Activated naive CD4-positive, alpha-beta T cell treated with anti-CD3 and anti-CD28 coated beads, Interleukin-2, amount 10 ng/mL, durations not matched to agents 7 days and 5 days (primary cell): Measurements from ENCODE around the gene PCSK6.
"Not testable (repeated sequence)": the region's sequence is repeated elsewhere in the genome, so short reads cannot be mapped to it uniquely, and the experiment has no call there.

Source experiments
- CTCF ChIA-PET: fragments of 350-600 bp; sonication (Branson Sonifier 250); formaldehyde crosslinking; loops from one replicate; lab custom pipeline; 2021; ENCODE audit warnings: antibody characterized with exemption; lab: Charles Lee
- DNase-seq: peaks from one replicate; pipeline ENCODE4 v3.0.0-alpha.2; 2020
- H3K27ac Mint-ChIP-seq: one replicate; pipeline ENCODE4 v1.8.0; 2021; ENCODE audit warnings: mild to moderate bottlenecking, moderate library complexity, mixed read lengths
- H3K27me3 Mint-ChIP-seq: one replicate; pipeline ENCODE4 v1.8.0; 2021; ENCODE audit warnings: mild to moderate bottlenecking, mixed read lengths
- H3K36me3 Mint-ChIP-seq: one replicate; pipeline ENCODE4 v1.8.0; 2021; ENCODE audit warnings: mixed read lengths
- H3K4me1 Mint-ChIP-seq: one replicate; pipeline ENCODE4 v1.8.0; 2021; ENCODE audit warnings: mixed read lengths
- H3K4me3 Mint-ChIP-seq: one replicate; pipeline ENCODE4 v1.8.0; 2021; ENCODE audit warnings: mild to moderate bottlenecking, moderate library complexity, mixed read lengths
- H3K9me3 Mint-ChIP-seq: one replicate; pipeline ENCODE4 v1.8.0; 2021; ENCODE audit warnings: mixed read lengths

Gene PCSK6

GRCh38 chr15:101349047-101349951 lies 140.2 kb downstream of the PCSK6 start:
- Mint-ChIP-seq H3K27me3 (peaks cover 26% of the 10 kb centered on the region), H3K9me3 (no peaks in the 10 kb centered on the region), H3K36me3 (no peaks in the 10 kb centered on the region), H3K4me3 (no peak overlapping the region), H3K4me1 (no peaks in the 10 kb centered on the region), H3K27ac (no peak overlapping the region)
- CTCF ChIA-PET = no interaction called here
- no peak for DNase-seq

GRCh38 chr15:101348643-101349042 lies 140.9 kb downstream of the PCSK6 start:
- H3K4me3 Mint-ChIP-seq = no peak overlapping the region
- no peak for DNase-seq
- no peaks in the 10 kb centered on the region for H3K9me3 Mint-ChIP-seq
- CTCF ChIA-PET = no interaction called here
- H3K27me3 Mint-ChIP-seq = peaks cover 26% of the 10 kb centered on the region
- H3K4me1 Mint-ChIP-seq = no peaks in the 10 kb centered on the region
- H3K36me3 Mint-ChIP-seq = no peaks in the 10 kb centered on the region
- H3K27ac Mint-ChIP-seq = no peak overlapping the region

GRCh38 chr15:101348015-101348414 lies 141.5 kb downstream of the PCSK6 start:
- CTCF ChIA-PET = interaction anchor here (1.5 kb wide), 1 partner anchor 9 kb away, joined by 4 read pairs; no protein-coding TSS in a partner anchor
- H3K4me1 Mint-ChIP-seq = no peaks in the 10 kb centered on the region
- no peak for DNase-seq
- H3K9me3 Mint-ChIP-seq = no peaks in the 10 kb centered on the region
- H3K27me3 Mint-ChIP-seq = peaks cover 24% of the 10 kb centered on the region
- no peaks in the 10 kb centered on the region for H3K36me3 Mint-ChIP-seq
- H3K27ac Mint-ChIP-seq = no peak overlapping the region
- no peak overlapping the region for H3K4me3 Mint-ChIP-seq

GRCh38 chr15:101347454-101347853 lies 142.1 kb downstream of the PCSK6 start:
- CTCF ChIA-PET = interaction anchor here (1.5 to 1.7 kb wide), 2 partner anchors 10 to 155 kb away, joined by 4 to 5 read pairs; no protein-coding TSS in a partner anchor

GRCh38 chr15:101346928-101347327 lies 142.6 kb downstream of the PCSK6 start:
- Mint-ChIP-seq H3K4me1 (no peaks in the 10 kb centered on the region), H3K4me3 (no peak overlapping the region), H3K9me3 (no peaks in the 10 kb centered on the region), H3K36me3 (no peaks in the 10 kb centered on the region), H3K27me3 (peaks cover 27% of the 10 kb centered on the region), H3K27ac (no peak overlapping the region)
- no peak for DNase-seq
- CTCF ChIA-PET = interaction anchor here (1.5 to 1.7 kb wide), 2 partner anchors 10 to 155 kb away, joined by 4 to 5 read pairs; no protein-coding TSS in a partner anchor

More at GRCh38 chr15:101347454-101347853, 142.1 kb downstream of the PCSK6 start:
- no peaks in the 10 kb centered on the region for H3K36me3 Mint-ChIP-seq
- no peaks in the 10 kb centered on the region for H3K9me3 Mint-ChIP-seq
- H3K4me3 Mint-ChIP-seq = no peak overlapping the region
- H3K27me3 Mint-ChIP-seq = peaks cover 24% of the 10 kb centered on the region
- no peaks in the 10 kb centered on the region for H3K4me1 Mint-ChIP-seq
- no peak for DNase-seq
- no peak overlapping the region for H3K27ac Mint-ChIP-seq

GRCh38 chr15:101342056-101342455 lies 147.5 kb downstream of the PCSK6 start:
- peaks cover 19% of the 10 kb centered on the region for H3K27me3 Mint-ChIP-seq

GRCh38 chr15:101338502-101339057 lies 150.9 kb downstream of the PCSK6 start:
- CTCF ChIA-PET = no interaction called here
- H3K4me1 Mint-ChIP-seq = peaks cover 12% of the 10 kb centered on the region

More at GRCh38 chr15:101342056-101342455, 147.5 kb downstream of the PCSK6 start:
- Mint-ChIP-seq H3K36me3 (no peaks in the 10 kb centered on the region), H3K4me3 (no peak overlapping the region), H3K9me3 (peaks cover 3% of the 10 kb centered on the region), H3K4me1 (no peaks in the 10 kb centered on the region), H3K27ac (no peak overlapping the region)
- CTCF ChIA-PET = interaction anchor here (1.2 kb wide), 1 partner anchor 160 kb away, joined by 3 read pairs; no protein-coding TSS in a partner anchor
- DNase-seq = no peak

GRCh38 chr15:101337976-101338375 lies 151.5 kb downstream of the PCSK6 start:
- Mint-ChIP-seq H3K9me3 (peaks cover 26% of the 10 kb centered on the region), H3K36me3 (peaks cover 7% of the 10 kb centered on the region), H3K4me1 (peaks cover 16% of the 10 kb centered on the region), H3K27me3 (peaks cover 16% of the 10 kb centered on the region), H3K4me3 (no peak overlapping the region), H3K27ac (no peak overlapping the region)
- DNase-seq = no peak
- CTCF ChIA-PET = no interaction called here

More at GRCh38 chr15:101338502-101339057, 150.9 kb downstream of the PCSK6 start:
- H3K4me3 Mint-ChIP-seq = no peak overlapping the region
- H3K36me3 Mint-ChIP-seq = peaks cover 4% of the 10 kb centered on the region
- H3K27ac Mint-ChIP-seq = no peak overlapping the region
- H3K9me3 Mint-ChIP-seq = peaks cover 21% of the 10 kb centered on the region
- peaks cover 16% of the 10 kb centered on the region for H3K27me3 Mint-ChIP-seq
- no peak for DNase-seq

GRCh38 chr15:101333907-101334789 lies 155.4 kb downstream of the PCSK6 start:
- DNase-seq = peak; percentile 70
- H3K27ac Mint-ChIP-seq = peak overlapping the region; percentile 98
- peaks cover 16% of the 10 kb centered on the region for H3K27me3 Mint-ChIP-seq
- CTCF ChIA-PET = interaction anchor here (1.2 to 3.4 kb wide), 3 partner anchors 13 to 31 kb away, joined by 3 to 15 read pairs (median 3); no protein-coding TSS in a partner anchor
- not testable (repeated sequence) for H3K36me3 Mint-ChIP-seq, H3K4me3 Mint-ChIP-seq
- peaks cover 34% of the 10 kb centered on the region for H3K9me3 Mint-ChIP-seq
- peaks cover 17% of the 10 kb centered on the region for H3K4me1 Mint-ChIP-seq

GRCh38 chr15:101332061-101332467 lies 157.4 kb downstream of the PCSK6 start:
- Mint-ChIP-seq H3K36me3 (peaks cover 9% of the 10 kb centered on the region), H3K27ac (peak overlapping the region; percentile 98), H3K4me3 (no peak overlapping the region), H3K27me3 (peaks cover 13% of the 10 kb centered on the region), H3K4me1 (peaks cover 17% of the 10 kb centered on the region), H3K9me3 (peaks cover 31% of the 10 kb centered on the region)
- CTCF ChIA-PET = interaction anchor here (3.4 kb wide), 1 partner anchor 11 kb away, joined by 15 read pairs; no protein-coding TSS in a partner anchor
- no peak for DNase-seq

GRCh38 chr15:101329867-101330380 lies 159.6 kb downstream of the PCSK6 start:
- peaks cover 7% of the 10 kb centered on the region for H3K36me3 Mint-ChIP-seq
- peaks cover 21% of the 10 kb centered on the region for H3K9me3 Mint-ChIP-seq
- H3K27me3 Mint-ChIP-seq = peaks cover 18% of the 10 kb centered on the region
- no peak overlapping the region for H3K4me3 Mint-ChIP-seq
- no peak overlapping the region for H3K27ac Mint-ChIP-seq
- CTCF ChIA-PET = interaction anchor here (1.4 kb wide), 1 partner anchor 10 kb away, joined by 4 read pairs; no protein-coding TSS in a partner anchor
- DNase-seq = no peak
- peaks cover 13% of the 10 kb centered on the region for H3K4me1 Mint-ChIP-seq

GRCh38 chr15:101329309-101329863 lies 160.1 kb downstream of the PCSK6 start:
- CTCF ChIA-PET = interaction anchor here (1.4 kb wide), 1 partner anchor 9 kb away, joined by 4 read pairs; no protein-coding TSS in a partner anchor
- Mint-ChIP-seq H3K4me1 (peaks cover 9% of the 10 kb centered on the region), H3K36me3 (peaks cover 7% of the 10 kb centered on the region), H3K27ac (no peak overlapping the region), H3K9me3 (peaks cover 16% of the 10 kb centered on the region), H3K4me3 (no peak overlapping the region), H3K27me3 (peaks cover 18% of the 10 kb centered on the region)
- DNase-seq = no peak

GRCh38 chr15:101328001-101328400 lies 161.5 kb downstream of the PCSK6 start:
- Mint-ChIP-seq H3K27ac (no peak overlapping the region), H3K9me3 (peaks cover 8% of the 10 kb centered on the region), H3K36me3 (peaks cover 2% of the 10 kb centered on the region), H3K27me3 (peaks cover 18% of the 10 kb centered on the region), H3K4me3 (no peak overlapping the region), H3K4me1 (peaks cover 4% of the 10 kb centered on the region)
- CTCF ChIA-PET = no interaction called here
- DNase-seq = no peak
